Upper lobe of left lung (tissue), 4 donors: ENCODE measurements around the gene PISD.

ENCODE experiments used
- CTCF ChIP-seq, 6 experiments: fragments of 450-650 bp in 4 of 6; fragments of 200-600 bp in 2 of 6; sonication (generic) in 2 of 6; IDR thresholded peaks; one replicate each; pipeline ENCODE4 v1.5.1; 2016 to 2019; ENCODE audit warnings: antibody characterized with exemption in 6 of 6
- EP300 ChIP-seq, 4 donors: sonication (generic); formaldehyde crosslinking; IDR thresholded peaks; one replicate each; pipeline ENCODE4 v1.5.1; 2017; ENCODE audit warnings: antibody characterized with exemption in 4 of 4, control low read depth in 2 of 4

GRCh38 chr22:31661851-31662667, at the start of gene PISD:
- TF ChIP-seq CTCF (IDR thresholded peaks at IDR 0.05) = no peak
- TF ChIP-seq EP300 (IDR thresholded peaks at IDR 0.05) = no peak
